ENCODE data around the gene DCST2.

DCST2 gene

DNA sequence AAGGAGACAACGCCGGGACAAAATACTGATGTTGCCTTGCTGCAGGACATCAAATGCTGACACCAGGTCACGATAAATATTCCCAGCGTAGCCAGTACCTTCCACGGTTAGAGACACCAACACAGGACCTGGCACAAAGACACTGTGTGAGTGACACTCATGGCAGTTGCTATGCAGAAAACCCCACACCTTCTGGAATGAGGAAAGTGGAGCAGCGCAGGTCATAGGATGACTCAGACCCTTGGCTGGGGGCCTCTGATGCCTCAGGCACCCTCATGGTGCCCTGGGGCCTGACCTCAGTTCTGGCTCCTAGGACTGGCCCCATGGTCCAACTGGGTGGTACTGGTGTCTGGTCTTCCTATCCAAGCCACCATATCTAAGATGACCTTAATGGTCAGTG lies 7.0 kb downstream of the DCST2 start:
- DNase-seq (ENCODE audit: low read depth): no peak
- no peak overlapping the region for H3K4me3 ChIP-seq (ENCODE audit: low read depth, low read length)
- TF ChIP-seq, protein P1, sequence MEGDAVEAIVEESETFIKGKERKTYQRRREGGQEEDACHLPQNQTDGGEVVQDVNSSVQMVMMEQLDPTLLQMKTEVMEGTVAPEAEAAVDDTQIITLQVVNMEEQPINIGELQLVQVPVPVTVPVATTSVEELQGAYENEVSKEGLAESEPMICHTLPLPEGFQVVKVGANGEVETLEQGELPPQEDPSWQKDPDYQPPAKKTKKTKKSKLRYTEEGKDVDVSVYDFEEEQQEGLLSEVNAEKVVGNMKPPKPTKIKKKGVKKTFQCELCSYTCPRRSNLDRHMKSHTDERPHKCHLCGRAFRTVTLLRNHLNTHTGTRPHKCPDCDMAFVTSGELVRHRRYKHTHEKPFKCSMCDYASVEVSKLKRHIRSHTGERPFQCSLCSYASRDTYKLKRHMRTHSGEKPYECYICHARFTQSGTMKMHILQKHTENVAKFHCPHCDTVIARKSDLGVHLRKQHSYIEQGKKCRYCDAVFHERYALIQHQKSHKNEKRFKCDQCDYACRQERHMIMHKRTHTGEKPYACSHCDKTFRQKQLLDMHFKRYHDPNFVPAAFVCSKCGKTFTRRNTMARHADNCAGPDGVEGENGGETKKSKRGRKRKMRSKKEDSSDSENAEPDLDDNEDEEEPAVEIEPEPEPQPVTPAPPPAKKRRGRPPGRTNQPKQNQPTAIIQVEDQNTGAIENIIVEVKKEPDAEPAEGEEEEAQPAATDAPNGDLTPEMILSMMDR (IDR thresholded peaks at IDR 0.05; ENCODE audit: low read depth, low read length, missing control alignments): no peak

DNA sequence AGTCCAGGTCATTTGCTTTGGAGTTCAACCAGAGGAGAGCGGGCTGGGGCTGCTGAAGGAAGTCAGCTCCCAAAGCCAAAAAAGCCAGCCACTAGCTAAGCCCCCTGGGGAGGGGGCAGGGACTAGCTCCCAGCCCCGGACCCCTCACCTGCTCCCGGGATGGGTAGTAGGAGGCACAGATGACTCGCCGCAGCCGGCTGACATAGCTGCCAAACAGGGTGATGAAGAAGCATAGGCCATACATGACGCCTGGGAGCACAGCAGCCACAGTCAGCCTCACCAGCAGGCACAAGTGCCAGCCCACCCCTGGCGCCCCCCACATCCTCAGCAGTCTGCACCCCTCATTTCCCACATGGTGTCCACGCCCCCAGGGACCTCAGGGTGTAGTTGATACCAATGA lies 7.4 kb downstream of the DCST2 start:
- no peak for DNase-seq (ENCODE audit: low read depth)
- TF ChIP-seq, protein P1 (IDR thresholded peaks at IDR 0.05; ENCODE audit: low read depth, low read length, missing control alignments): no peak
- no peak overlapping the region for H3K4me3 ChIP-seq (ENCODE audit: low read depth, low read length)

DNA sequence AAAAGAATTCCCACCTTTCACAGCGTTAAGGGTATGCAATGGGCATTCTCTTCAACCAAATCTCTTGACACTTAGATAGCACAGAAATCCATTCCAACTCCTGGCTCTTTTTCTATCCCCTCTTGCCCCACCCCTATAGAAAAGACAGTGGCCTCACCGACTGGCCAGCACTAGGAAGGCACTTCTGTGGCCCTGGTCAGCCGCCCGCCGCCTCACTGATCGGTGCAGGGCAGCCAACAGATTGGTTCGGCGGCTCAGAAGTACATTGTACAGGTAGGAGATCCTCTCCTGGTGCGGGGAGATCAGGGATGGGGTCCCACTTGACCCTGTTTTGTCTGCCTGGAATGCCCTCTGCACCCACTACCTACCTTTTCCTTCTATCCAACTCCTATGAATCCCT lies 9.3 kb downstream of the DCST2 start:
- TF ChIP-seq, protein P1 (IDR thresholded peaks at IDR 0.05; ENCODE audit: low read depth, low read length, missing control alignments): no peak

DNA sequence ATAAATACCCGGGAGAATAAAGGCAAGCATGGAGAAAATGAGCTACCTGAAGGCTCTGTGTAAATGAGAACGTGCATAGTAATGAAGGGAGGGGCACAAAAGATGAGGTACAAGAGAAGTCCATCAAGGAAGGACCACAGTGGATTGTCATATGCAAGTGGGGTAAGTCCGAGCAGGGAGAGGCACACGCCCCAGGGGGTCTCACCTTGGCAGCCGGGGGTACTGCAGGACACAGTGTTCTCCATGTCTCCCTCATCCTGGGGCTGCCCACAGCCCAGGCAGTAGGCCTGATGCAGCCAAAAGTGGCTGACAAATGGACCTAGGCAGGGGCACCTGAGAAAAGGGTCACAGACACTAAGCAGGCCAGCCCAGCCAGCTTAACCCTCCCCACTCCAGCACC lies 10.0 kb downstream of the DCST2 start:
- TF ChIP-seq, protein P1 (IDR thresholded peaks at IDR 0.05; ENCODE audit: low read depth, low read length, missing control alignments): no peak
- no peak overlapping the region for H3K4me3 ChIP-seq (ENCODE audit: low read depth, low read length)
- DNase-seq (ENCODE audit: low read depth): no peak

More for the DNA sequence above, 9.3 kb downstream of the DCST2 start:
- no peak for DNase-seq (ENCODE audit: low read depth)
- H3K4me3 ChIP-seq (ENCODE audit: low read depth, low read length): no peak overlapping the region

DNA sequence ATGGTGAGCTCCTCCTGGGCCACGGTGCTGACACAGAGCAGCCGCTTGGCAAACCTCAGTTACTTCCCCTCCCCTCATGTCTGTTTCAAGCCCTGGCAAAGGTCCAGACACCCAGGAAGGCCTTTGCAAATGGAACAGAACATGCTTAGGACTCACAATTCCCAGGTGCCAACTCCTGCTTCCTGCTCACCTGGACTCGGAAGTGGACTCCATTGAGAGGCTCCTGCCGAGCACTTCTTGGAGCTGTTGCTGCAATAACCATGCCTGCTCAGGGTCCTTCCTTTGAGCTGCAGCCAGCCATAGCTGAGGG lies 10.7 kb downstream of the DCST2 start:
- TF ChIP-seq, protein P1 (IDR thresholded peaks at IDR 0.05; ENCODE audit: low read depth, low read length, missing control alignments): no peak
- no peak overlapping the region for H3K4me3 ChIP-seq (ENCODE audit: low read depth, low read length)
- no peak for DNase-seq (ENCODE audit: low read depth)

DNA sequence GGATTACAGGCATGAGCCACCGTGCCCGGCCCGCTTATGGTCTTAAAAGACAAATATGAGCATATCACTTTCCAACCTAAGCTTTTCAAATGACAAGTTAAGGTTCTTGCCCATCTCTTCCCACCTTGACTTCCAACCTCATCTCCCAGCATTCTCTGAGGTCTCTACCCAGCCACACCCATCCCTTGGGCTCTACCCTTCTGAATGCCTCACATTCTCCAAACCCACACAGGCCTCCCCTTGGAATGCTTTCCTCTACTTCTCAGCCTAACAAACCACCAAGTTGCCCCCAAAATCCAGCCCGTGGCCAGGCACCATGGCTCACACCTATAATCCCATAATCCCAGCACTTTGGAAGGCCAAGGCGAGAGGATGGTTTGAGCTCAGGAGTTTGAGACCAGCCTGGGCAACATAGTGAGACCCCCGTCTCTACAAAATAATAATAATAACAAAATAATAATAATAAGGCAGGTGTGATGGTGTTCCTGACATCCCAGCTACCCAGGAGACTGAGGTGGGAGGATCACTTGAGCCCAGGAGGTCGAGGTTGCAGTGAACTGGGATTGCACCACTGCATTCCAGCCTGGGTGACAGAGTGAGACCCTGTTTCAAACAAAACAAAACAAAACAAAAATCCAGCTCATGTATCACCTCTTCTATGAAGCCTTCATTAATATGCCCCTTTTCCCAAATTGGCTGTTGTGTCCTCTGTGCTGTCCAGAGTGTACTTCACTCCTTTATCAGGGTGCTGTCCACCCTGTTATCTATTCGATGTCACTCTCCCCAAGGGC lies 11.2 kb downstream of the DCST2 start:
- DNase-seq (ENCODE audit: low read depth): no peak
- TF ChIP-seq, protein P1 (IDR thresholded peaks at IDR 0.05; ENCODE audit: low read depth, low read length, missing control alignments): no peak
- no peak overlapping the region for H3K4me3 ChIP-seq (ENCODE audit: low read depth, low read length)
